Embryonic facial prominence (tissue), 1 donor: Measurements from ENCODE around the gene UBE2D1.

Experiments
- DNase-seq: peaks from one replicate; pipeline ENCODE4 v3.0.0-alpha.2; 2016; ENCODE audit errors: extremely low spot score

The UBE2D1 gene

GRCh38 chr10:58341422-58341821 is 6.6 kb downstream of the UBE2D1 start:
- no peak for DNase-seq

- DNase-seq = no peak
Measured at GRCh38 chr10:58341947-58342346, 7.1 kb downstream of the UBE2D1 start.

GRCh38 chr10:58347967-58348366 is 13.2 kb downstream of the UBE2D1 start:
- no peak for DNase-seq

- DNase-seq = no peak
Measured at GRCh38 chr10:58348571-58349033, 13.8 kb downstream of the UBE2D1 start.

- no peak for DNase-seq
Measured at GRCh38 chr10:58350023-58350422, 15.2 kb downstream of the UBE2D1 start.

GRCh38 chr10:58350619-58351323 is 16.0 kb downstream of the UBE2D1 start:
- no peak for DNase-seq

- DNase-seq = no peak
Measured at GRCh38 chr10:58351616-58352578, 17.1 kb downstream of the UBE2D1 start.

- DNase-seq = no peak
Measured at GRCh38 chr10:58352956-58353610, 18.3 kb downstream of the UBE2D1 start.

- DNase-seq = no peak
Measured at GRCh38 chr10:58356756-58357155, 21.9 kb downstream of the UBE2D1 start.

- DNase-seq = no peak
Measured at GRCh38 chr10:58358314-58358933, 23.6 kb downstream of the UBE2D1 start.

- no peak for DNase-seq
Measured at GRCh38 chr10:58358947-58359346, 24.1 kb downstream of the UBE2D1 start.

- DNase-seq = no peak
Measured at GRCh38 chr10:58359541-58359940, 24.7 kb downstream of the UBE2D1 start.

GRCh38 chr10:58360412-58361004 is 25.7 kb downstream of the UBE2D1 start:
- no peak for DNase-seq

GRCh38 chr10:58361353-58361752 is 26.5 kb downstream of the UBE2D1 start:
- no peak for DNase-seq

GRCh38 chr10:58362027-58362789 is 27.4 kb downstream of the UBE2D1 start:
- no peak for DNase-seq

- no peak for DNase-seq
Measured at GRCh38 chr10:58367069-58367468, 32.3 kb downstream of the UBE2D1 start.

GRCh38 chr10:58371473-58371872 is 36.7 kb downstream of the UBE2D1 start:
- no peak for DNase-seq

- DNase-seq = no peak
Measured at GRCh38 chr10:58372607-58373441, 38.0 kb downstream of the UBE2D1 start.

- DNase-seq = no peak
Measured at GRCh38 chr10:58373442-58373827, 38.6 kb downstream of the UBE2D1 start.
